CD4-positive, alpha-beta T cell (primary cell): ENCODE measurements around the gene CDK4. TPM values are rescaled to one million over a fixed set of nuclear protein-coding genes. Genes with fewer than 3 reads are reported as not detected.
"Not testable (repeated sequence)": the region's sequence is repeated elsewhere in the genome, so short reads cannot be mapped to it uniquely, and the experiment has no call there.

Experiments used
- ATAC-seq: fragments of 200-7000 bp; cut with Tn5 transposase; one replicate; pipeline ENCODE4 v1.10.0; 2022; ENCODE audit warnings: mild to moderate bottlenecking; ENCODE audit not compliant: poor library complexity
- CTCF ChIA-PET: fragments of 350-600 bp; sonication (Branson Sonifier 250); formaldehyde crosslinking; loops from one replicate; lab custom pipeline; 2021; ENCODE audit warnings: antibody characterized with exemption, inconsistent platforms; lab: Charles Lee
- POLR2A ChIA-PET: fragments of 350-600 bp; sonication (Branson Sonifier 250); formaldehyde crosslinking; loops from one replicate; lab custom pipeline; 2021; ENCODE audit warnings: antibody characterized with exemption, inconsistent platforms; lab: Charles Lee
- DNase-seq, 14 experiments: peaks; one replicate each; pipeline ENCODE4 v3.0.0-alpha.2; 2013 to 2020; ENCODE audit warnings: mixed read lengths in 2 of 14
- H3K27ac ChIP-seq, 2 donors: one replicate each; pipeline versions ENCODE4 v1.5.1 to v1.7.0; 2013; ENCODE audit warnings: low read length in 2 of 2, low read depth in 1 of 2, mild to moderate bottlenecking in 1 of 2
- H3K27me3 ChIP-seq, 2 experiments: 1 replicate in 1 of 2; 2 replicates in 1 of 2; pipeline versions ENCODE4 v1.6.1 to v1.7.0; 2013; ENCODE audit warnings: low read length in 2 of 2, control low read depth in 1 of 2, mild to moderate bottlenecking in 1 of 2, moderate library complexity in 1 of 2; ENCODE audit not compliant: insufficient read depth in 2 of 2, control insufficient read depth in 1 of 2
- H3K36me3 ChIP-seq: one replicate; pipeline ENCODE4 v1.6.1; 2013; ENCODE audit warnings: low read length, control low read depth; ENCODE audit not compliant: insufficient read depth
- H3K4me1 ChIP-seq: one replicate; pipeline ENCODE4 v1.6.1; 2013; ENCODE audit warnings: low read length, control low read depth; ENCODE audit not compliant: insufficient read depth
- H3K4me3 ChIP-seq: one replicate; pipeline ENCODE4 v1.5.1; 2013; ENCODE audit warnings: mild to moderate bottlenecking, low read length, moderate library complexity
- H3K9me3 ChIP-seq, 2 experiments: 1 replicate in 1 of 2; 2 replicates in 1 of 2; pipeline versions ENCODE4 v1.6.1 to v1.7.0; 2013; ENCODE audit warnings: low read length in 2 of 2, mild to moderate bottlenecking in 2 of 2, control low read depth in 1 of 2, moderate library complexity in 1 of 2; ENCODE audit not compliant: control insufficient read depth in 1 of 2, insufficient read depth in 1 of 2
- H3K27ac Mint-ChIP-seq: one replicate; pipeline ENCODE4 v1.8.0; 2020; ENCODE audit warnings: mixed read lengths
- H3K27me3 Mint-ChIP-seq: one replicate; pipeline ENCODE4 v1.8.0; 2021; ENCODE audit warnings: mixed read lengths
- H3K36me3 Mint-ChIP-seq: one replicate; pipeline ENCODE4 v1.8.0; 2021; ENCODE audit warnings: low read depth, mixed read lengths
- H3K4me1 Mint-ChIP-seq: one replicate; pipeline ENCODE4 v1.8.0; 2021; ENCODE audit warnings: low read depth, mixed read lengths
- H3K4me3 Mint-ChIP-seq: one replicate; pipeline ENCODE4 v1.8.0; 2020; ENCODE audit warnings: mild to moderate bottlenecking, mixed read lengths
- H3K9me3 Mint-ChIP-seq: one replicate; pipeline ENCODE4 v1.8.0; 2020; ENCODE audit warnings: mixed read lengths
- CTCF ChIP-seq: fragments of 200-600 bp; IDR thresholded peaks from one replicate; pipeline ENCODE4 v1.8.0; 2022; ENCODE audit warnings: antibody characterized with exemption, mild to moderate bottlenecking
- intact Hi-C, 2 experiments: fragments of 100-400 bp; cut with DNase I in 1 of 2; cut with micrococcal nuclease in 1 of 2; formaldehyde crosslinking; loops; one replicate each; pipeline versions ENCODE4 v1.15.1 to v1.9.0; 2023 to 2025; cut with DNase I, micrococcal nuclease
- total RNA-seq, 174 experiments: library from RNA in 2 of 174; stranded (reverse) in 2 of 174; gene quantifications; one replicate each; pipeline ENCODE4 v1.2.3 and lab custom pipeline; 2021 to 2026

The CDK4 gene
- total RNA-seq, 2 experiments from 2014 or later, result 8.7 to 10.8 TPM

DNA sequence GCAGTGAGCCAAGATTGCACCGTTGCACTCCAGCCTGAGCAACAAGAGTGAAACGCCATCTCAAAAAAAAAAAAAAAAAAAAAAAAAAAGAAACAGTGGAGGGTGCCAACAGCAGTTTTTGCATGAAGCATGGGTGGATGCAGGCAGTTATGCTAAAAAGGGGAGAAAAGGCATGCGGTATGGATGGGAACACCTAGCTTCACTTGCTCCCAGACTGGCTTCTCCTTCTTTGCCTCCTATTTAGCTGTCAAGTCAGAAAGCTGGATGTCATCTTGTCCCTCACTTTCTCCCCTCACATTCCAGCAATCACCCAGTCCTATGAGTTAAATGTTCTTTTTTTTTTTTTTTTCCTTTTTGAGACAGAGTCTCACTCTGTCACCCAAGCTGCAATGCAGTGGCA, 22.9 kb upstream of the CDK4 start:
- H3K4me3 Mint-ChIP-seq, result no peak overlapping the region
- peaks cover 23% of the 10 kb centered on the region for H3K4me1 Mint-ChIP-seq
- no peak for ATAC-seq

GRCh38 chr12:57774634-57775033, 22.5 kb upstream of the CDK4 start:
- H3K27ac ChIP-seq, ATAC-seq, H3K9me3 Mint-ChIP-seq, H3K27me3 ChIP-seq, H3K4me3 Mint-ChIP-seq, H3K27me3 Mint-ChIP-seq, H3K27ac Mint-ChIP-seq, H3K4me3 ChIP-seq, H3K36me3 ChIP-seq, H3K9me3 ChIP-seq, DNase-seq, H3K36me3 Mint-ChIP-seq, POLR2A ChIA-PET: not testable (repeated sequence)
- intact Hi-C loops, result loop anchor here (5.0 kb wide), 2 partner anchors 68 to 73 kb away; partner anchors contain the start of gene CTDSP2 (in 1 of the 2)
- peaks cover 40% of the 10 kb centered on the region for H3K4me1 ChIP-seq
- CTCF ChIA-PET, result interaction anchor here (3.3 kb wide), 1 partner anchor 18 kb away, joined by 10 read pairs; no protein-coding TSS in a partner anchor
- peaks cover 19% of the 10 kb centered on the region for H3K4me1 Mint-ChIP-seq

More for the DNA sequence above, 22.9 kb upstream of the CDK4 start:
- no peak overlapping the region for H3K27ac ChIP-seq
- no peak overlapping the region for H3K27ac Mint-ChIP-seq
- H3K4me1 ChIP-seq, result peaks cover 44% of the 10 kb centered on the region
- H3K27me3 Mint-ChIP-seq, result no peaks in the 10 kb centered on the region
- POLR2A ChIA-PET, result no interaction called here
- intact Hi-C loops, result no loop called here
- no peaks in the 10 kb centered on the region for H3K9me3 ChIP-seq
- CTCF ChIA-PET, result interaction anchor here (3.3 kb wide), 1 partner anchor 18 kb away, joined by 10 read pairs; no protein-coding TSS in a partner anchor
- no peak overlapping the region for H3K4me3 ChIP-seq
- H3K9me3 Mint-ChIP-seq, result no peaks in the 10 kb centered on the region
- DNase-seq, result no peak
- H3K27me3 ChIP-seq, result no peaks in the 10 kb centered on the region
- H3K36me3 Mint-ChIP-seq, result peaks cover 7% of the 10 kb centered on the region
- TF ChIP-seq CTCF, result no peak
- H3K36me3 ChIP-seq, result peaks cover 3% of the 10 kb centered on the region

GRCh38 chr12:57772429-57773322, 20.6 kb upstream of the CDK4 start, which contains the start of gene EEF1AKMT3:
TSS of gene EEF1AKMT3 (plus strand) at chr12:57772614. CDS start at chr12:57772725, 111 bp downstream.
- CTCF ChIA-PET, result interaction anchor here (0.7 to 3.3 kb wide), 5 partner anchors 8 to 16 kb away, joined by 3 to 10 read pairs (median 6); partner anchors contain the start of gene TSFM

More at GRCh38 chr12:57772429-57773322, 20.6 kb upstream of the CDK4 start, which contains the start of gene EEF1AKMT3:
- intact Hi-C loops, result loop anchor here (1.0 to 5.0 kb wide), 3 partner anchors 10 to 75 kb away; partner anchors contain the start of genes CTDSP2 (in 1 of the 2) and TSFM (in 1 of the 2)
- H3K27ac Mint-ChIP-seq, result peak within 1 kb of the TSS; percentile 93
- H3K4me3 Mint-ChIP-seq, result peak within 1 kb of the TSS; percentile 94
- Histone ChIP-seq H3K27ac (peak within 1 kb of the TSS; percentile 79 to 85), H3K4me1 (peaks cover 28% of the 10 kb centered on the region), H3K9me3 (no peaks in the 10 kb centered on the region), H3K4me3 (peak within 1 kb of the TSS; percentile 63), H3K36me3 (peaks cover 9% of the 10 kb centered on the region), H3K27me3 (peaks cover 0 to 1% of the 10 kb centered on the region in 2 experiments)
- DNase-seq (peak in 4 of 14 experiments; percentile 22 to 48 (median 38)), ATAC-seq (peak; percentile 7)
- TF ChIP-seq CTCF, result no peak
- POLR2A ChIA-PET, result interaction anchor here (0.7 to 1.5 kb wide), 13 partner anchors 9 to 164 kb away, joined by 3 to 15 read pairs (median 3); partner anchors contain the start of genes CDK4 and TSFM
- peaks cover 23% of the 10 kb centered on the region for H3K36me3 Mint-ChIP-seq
- no peaks in the 10 kb centered on the region for H3K9me3 Mint-ChIP-seq
- H3K4me1 Mint-ChIP-seq, result peaks cover 15% of the 10 kb centered on the region
- H3K27me3 Mint-ChIP-seq, result no peaks in the 10 kb centered on the region
